GM12874 (cell line): ENCODE data around the gene GRID2.

ENCODE experiments used
- CTCF ChIP-seq: IDR thresholded peaks from 2 replicates; pipeline ENCODE4 v1.5.1; 2011; ENCODE audit warnings: low read depth, mild to moderate bottlenecking, control low read depth, low read length, moderate library complexity; ENCODE audit not compliant: insufficient read depth

The GRID2 gene

GRCh38 chr4:93658443-93658842 lies 1354.7 kb downstream of the GRID2 start:
- no peak for TF ChIP-seq CTCF

- no peak for TF ChIP-seq CTCF
Measured at GRCh38 chr4:93659629-93660028, 1355.9 kb downstream of the GRID2 start.

- TF ChIP-seq CTCF = no peak
Measured at GRCh38 chr4:93660036-93660435, 1356.3 kb downstream of the GRID2 start.

GRCh38 chr4:93670434-93670833 lies 1366.7 kb downstream of the GRID2 start:
- TF ChIP-seq CTCF = no peak

- no peak for TF ChIP-seq CTCF
Measured at GRCh38 chr4:93671093-93671492, 1367.3 kb downstream of the GRID2 start.

GRCh38 chr4:93684571-93684970 lies 1380.8 kb downstream of the GRID2 start:
- TF ChIP-seq CTCF = no peak

GRCh38 chr4:93687304-93687703 lies 1383.5 kb downstream of the GRID2 start:
- no peak for TF ChIP-seq CTCF

GRCh38 chr4:93688978-93689377 lies 1385.2 kb downstream of the GRID2 start:
- TF ChIP-seq CTCF = no peak
